HG02870 (cell line): ENCODE measurements around the gene LRP1B.

ENCODE experiments used
- ATAC-seq: cut with Tn5 transposase; IDR thresholded peaks from one replicate; pipeline ENCODE4 v1.9.1; 2021; ENCODE audit warnings: mild to moderate bottlenecking, moderate library complexity; ENCODE audit not compliant: unreplicated experiment

Gene LRP1B

GRCh38 chr2:140526575-140526974 is 1604.2 kb downstream of the LRP1B start:
- no peak for ATAC-seq

DNA sequence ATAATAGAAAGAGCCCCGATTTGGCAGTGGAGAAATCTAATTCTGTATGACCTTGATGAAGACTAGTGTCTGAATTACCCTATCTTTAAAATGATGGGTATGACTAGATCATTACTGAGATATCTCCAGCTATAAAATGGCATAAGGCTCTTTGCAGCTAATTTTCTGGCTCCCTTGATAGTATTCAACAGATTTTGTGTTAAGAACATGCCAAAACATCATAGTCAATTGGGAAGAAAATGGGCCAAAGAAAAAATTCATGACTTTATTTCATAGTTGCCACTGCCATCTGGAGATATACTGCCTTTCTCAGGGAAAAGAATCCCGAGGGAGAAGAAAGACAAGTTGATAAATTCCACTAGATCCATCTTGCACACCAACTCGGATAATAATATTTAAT is 1618.7 kb downstream of the LRP1B start:
- ATAC-seq: no peak

DNA sequence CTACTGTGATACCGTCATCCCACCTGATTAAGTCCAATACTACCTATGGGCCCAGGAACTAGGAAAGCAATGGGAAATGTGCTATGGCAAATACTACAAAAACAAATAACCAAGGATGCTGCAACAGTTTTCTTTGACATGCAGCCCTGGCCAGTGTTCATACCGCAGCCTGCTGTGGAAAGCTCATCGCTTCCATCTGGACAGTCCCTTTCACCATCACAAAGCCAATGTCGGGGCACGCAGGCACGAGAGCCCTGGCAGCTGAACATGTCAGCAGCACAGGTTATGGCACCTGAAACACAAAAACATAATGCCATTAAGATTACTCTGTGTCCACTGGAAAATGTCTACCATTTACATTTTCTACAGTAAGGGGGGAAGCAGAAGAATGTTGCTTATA is 1621.1 kb downstream of the LRP1B start:
- ATAC-seq: no peak

DNA sequence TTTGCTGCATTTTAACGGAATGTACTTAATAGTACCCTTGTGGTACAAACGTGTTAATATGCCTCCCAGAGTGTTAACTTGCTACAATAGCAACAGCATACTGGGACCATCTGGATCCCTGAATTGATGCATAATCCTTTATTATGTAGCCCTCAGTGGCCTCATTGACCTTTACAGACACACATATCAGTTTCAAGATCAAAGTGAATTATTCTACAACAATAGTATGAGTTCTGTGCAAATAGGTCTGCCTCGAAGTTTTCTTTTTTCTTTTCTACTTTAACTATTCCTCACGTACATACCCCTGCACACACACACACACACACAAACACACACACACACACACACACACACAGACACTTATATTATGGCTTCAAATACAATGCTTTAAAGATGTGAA is 1622.1 kb downstream of the LRP1B start:
- no peak for ATAC-seq

- no peak for ATAC-seq
Measured at GRCh38 chr2:140506606-140507005, 1624.2 kb downstream of the LRP1B start.

DNA sequence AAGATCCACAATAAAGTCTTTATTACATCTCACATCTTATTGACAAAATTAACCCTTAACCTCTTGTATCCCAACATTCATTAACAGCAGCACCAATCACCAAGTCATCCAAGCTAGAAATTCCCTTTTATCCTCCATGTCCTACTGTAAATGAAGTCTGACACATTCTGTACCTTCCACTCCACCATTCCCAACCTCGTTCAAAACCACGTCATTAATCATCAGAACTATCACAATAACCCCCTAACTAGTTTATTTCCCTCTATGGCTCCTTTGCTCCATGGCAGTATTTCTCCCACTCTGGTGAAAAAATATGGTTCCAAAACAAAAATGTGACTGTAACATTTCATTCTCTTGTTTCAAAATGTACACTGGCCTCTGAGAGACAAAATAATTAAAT is 1626.2 kb downstream of the LRP1B start:
- no peak for ATAC-seq

GRCh38 chr2:140502951-140503630 is 1627.7 kb downstream of the LRP1B start:
- ATAC-seq: no peak

GRCh38 chr2:140498360-140498759 is 1632.5 kb downstream of the LRP1B start:
- ATAC-seq: no peak

GRCh38 chr2:140496714-140497113 is 1634.1 kb downstream of the LRP1B start:
- ATAC-seq: no peak

GRCh38 chr2:140491876-140492275 is 1638.9 kb downstream of the LRP1B start:
- no peak for ATAC-seq

DNA sequence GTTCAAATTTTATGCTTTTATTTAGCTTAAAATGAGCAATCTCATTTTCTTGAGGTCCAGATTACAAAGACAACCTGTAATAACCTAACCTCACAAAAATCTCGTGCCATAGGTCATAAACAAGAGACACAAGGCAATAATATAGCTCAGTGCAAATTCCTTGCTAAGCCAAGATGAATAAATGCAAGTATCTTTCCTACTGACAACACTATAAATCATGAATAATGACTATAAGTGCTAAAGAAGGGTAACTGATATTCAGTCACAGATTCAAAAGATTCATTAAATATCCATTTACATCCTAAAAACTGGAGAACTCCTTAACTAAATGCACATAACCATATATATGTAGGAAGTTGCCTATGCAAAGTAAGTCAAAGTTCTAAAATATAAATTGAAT is 1641.6 kb downstream of the LRP1B start:
- no peak for ATAC-seq

GRCh38 chr2:140481136-140481535 is 1649.7 kb downstream of the LRP1B start:
- ATAC-seq: no peak

DNA sequence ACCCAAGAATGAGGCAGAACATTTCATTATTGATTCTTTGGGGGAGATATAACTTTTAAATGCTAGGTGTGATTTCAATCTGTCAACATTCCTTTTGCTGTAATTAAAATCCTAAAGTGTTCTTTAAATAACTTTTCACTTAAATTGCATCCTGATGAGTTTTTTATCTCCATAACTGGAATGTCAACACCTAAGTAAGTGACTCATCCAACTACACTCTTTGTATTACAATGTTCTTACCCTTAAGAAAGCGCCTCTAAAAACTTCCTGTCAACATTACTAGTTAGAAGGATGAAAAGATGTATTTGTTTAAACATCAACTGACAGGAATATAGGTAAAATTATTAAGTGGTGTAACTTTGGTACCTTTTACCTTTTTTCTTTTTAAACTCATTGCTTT is 1657.0 kb downstream of the LRP1B start:
- no peak for ATAC-seq

DNA sequence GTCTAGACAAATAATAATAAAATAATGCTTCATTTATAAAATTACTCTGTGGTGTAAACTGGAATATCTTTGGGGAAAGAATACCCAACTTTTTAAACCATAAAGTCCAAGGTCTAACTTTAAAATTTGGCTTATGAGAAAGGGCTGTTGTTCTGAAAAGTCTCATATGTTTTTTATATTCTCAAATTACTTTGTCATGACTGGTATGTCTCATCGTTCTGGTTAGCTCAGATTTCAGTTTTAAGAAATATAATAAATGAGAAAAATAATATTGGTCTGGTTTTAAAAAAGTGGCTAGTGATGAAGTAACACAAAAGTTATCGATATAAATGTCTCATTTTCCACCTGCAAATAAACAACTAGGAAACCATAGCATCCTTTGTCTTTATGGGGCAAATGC is 1658.1 kb downstream of the LRP1B start:
- no peak for ATAC-seq

GRCh38 chr2:140465301-140465700 is 1665.5 kb downstream of the LRP1B start:
- no peak for ATAC-seq

DNA sequence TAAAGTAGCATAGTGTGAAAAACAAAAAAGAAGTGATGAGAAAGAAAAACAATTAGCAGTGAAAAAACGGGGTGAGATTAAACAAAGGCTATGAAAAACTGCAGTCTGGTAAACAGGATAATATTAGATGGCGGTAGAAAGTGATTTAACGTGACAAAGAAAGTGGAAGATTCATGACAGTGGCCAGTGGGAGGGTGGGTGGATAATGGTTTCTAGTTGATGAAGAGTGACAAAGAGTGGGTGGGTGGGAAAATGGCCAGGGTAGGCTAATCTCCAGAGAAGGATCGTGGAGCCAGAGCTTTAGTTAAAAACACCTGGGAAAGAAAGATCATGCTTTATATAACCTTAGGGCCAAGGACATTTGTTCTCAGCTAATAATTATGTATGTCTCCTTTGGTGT is 1667.8 kb downstream of the LRP1B start:
- no peak for ATAC-seq

DNA sequence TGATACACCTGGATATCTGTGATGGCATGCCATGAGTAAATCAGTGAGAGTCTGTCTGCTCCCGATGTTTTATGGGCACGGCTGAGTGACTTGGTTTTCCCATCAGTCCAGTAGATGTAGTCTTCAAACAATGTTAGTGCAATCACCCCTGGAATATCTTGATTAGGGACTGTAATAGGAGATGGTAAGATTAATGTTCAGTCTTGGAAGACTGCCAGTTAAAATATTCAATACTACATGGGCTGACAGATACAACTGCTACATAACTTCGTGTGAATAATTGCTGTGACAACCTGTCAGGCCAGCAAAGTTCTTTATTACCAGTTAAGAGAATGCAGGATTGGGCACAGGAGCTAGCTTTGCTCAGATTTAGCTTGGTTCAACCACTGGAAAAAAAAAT is 1673.3 kb downstream of the LRP1B start:
- no peak for ATAC-seq

GRCh38 chr2:140455315-140455714 is 1675.5 kb downstream of the LRP1B start:
- ATAC-seq: no peak

DNA sequence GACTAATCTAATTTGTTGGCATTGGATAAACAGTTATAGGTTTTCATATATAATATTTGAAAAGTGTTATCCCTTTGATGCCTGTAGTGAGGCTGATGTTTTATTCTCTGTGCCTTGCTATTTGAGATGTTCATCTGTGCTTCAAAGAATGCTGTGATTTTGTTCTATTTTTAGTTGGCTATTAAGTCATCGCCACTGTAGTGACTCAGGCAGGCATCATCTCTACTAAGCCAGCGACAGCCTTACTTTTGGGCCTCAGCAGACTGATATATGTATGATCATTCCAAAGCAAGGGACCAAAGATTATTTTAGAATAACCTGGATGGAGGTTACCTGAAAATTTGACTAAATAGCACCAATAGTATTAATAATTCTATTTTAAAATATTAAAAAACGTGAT is 1676.1 kb downstream of the LRP1B start:
- no peak for ATAC-seq

DNA sequence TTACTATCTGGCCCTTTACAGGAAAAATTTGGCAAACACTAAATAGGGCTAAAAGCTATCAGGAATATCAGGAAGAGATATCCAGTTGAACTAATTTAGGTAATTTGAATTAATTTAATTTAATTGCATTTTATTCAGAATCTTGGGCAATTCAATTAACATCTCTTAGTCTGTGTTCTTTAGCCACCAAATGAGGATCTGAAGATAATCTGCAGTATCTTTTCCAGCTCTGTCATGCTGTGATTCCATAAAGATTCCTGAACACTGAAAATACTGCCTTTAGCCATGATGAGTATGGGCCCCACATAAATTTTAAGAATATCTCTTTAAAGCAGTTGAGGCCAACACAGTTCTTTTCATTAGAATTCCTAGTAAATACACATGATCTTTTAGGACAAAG is 1679.5 kb downstream of the LRP1B start:
- ATAC-seq: no peak

DNA sequence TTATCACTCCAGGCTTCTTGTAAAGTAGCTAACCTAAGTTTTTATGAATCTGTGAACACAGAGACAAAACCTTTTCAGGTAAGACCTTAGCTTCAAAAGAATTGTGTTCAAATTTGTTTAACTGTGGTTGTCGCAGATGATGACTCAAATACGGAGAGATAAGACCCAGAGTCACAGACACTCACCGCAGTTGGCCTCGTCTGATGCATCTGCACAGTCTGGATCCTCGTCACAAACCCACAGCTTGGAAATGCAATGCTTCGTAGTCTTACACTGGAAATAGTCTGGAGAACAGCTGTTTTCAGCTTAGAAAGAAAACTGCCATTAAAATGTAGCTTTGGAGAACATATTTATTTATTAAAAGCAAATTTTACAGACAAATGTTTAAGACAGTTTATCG is 1688.5 kb downstream of the LRP1B start:
- no peak for ATAC-seq

DNA sequence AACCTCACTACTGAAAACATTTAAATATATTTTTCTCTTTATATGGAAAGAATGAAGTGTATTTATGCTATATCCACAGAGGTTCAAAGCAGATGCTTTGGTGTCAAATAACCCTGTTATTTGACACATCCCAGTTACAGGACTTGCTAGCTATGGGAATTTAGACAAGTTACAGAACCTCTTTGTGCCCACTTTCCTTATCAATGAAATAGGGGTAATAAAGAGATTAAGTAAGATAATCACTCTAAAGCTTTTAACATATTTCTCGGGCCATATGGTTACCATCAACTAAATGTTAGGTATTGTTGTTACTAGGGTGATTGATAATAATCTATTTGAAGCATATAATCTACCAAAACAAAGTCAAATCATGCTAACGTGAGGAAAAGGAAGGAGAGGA is 1690.0 kb downstream of the LRP1B start:
- no peak for ATAC-seq

GRCh38 chr2:140436936-140437335 is 1693.9 kb downstream of the LRP1B start:
- ATAC-seq: no peak
